SU-DHL-6 (cell line): ENCODE measurements around the gene TP53BP2.

Experiments
- CTCF ChIP-seq: fragments of 200-600 bp; sonication (generic); IDR thresholded peaks from one replicate; pipeline ENCODE4 v1.5.1; 2017; ENCODE audit warnings: antibody characterized with exemption, mild to moderate bottlenecking, low read length, moderate library complexity; ENCODE audit not compliant: insufficient read depth, poor library complexity, severe bottlenecking
- EZH2phosphoT487 ChIP-seq: fragments of 200-600 bp; sonication (generic), shearing (Covaris generic); conservative IDR thresholded peaks from 2 replicates; pipeline ENCODE4 v1.6.1; 2018; ENCODE audit warnings: mild to moderate bottlenecking, antibody characterized with exemption, low read length, moderate library complexity, mixed read lengths

GRCh38 chr1:223837687-223838086 is 8.1 kb downstream of the TP53BP2 start:
- TF ChIP-seq CTCF (no peak), EZH2phosphoT487 (no peak)
